ENCODE results near the gene NBEAL1. TPM values are rescaled to one million over a fixed set of nuclear protein-coding genes. Genes with fewer than 3 reads are reported as not detected.

Gene NBEAL1
- total and polyA plus RNA-seq, 2 of the 8 experiments (the other 6 are each of a cell fraction or from before 2014, with no cell fraction given): 2.3 to 10.7 TPM

DNA sequence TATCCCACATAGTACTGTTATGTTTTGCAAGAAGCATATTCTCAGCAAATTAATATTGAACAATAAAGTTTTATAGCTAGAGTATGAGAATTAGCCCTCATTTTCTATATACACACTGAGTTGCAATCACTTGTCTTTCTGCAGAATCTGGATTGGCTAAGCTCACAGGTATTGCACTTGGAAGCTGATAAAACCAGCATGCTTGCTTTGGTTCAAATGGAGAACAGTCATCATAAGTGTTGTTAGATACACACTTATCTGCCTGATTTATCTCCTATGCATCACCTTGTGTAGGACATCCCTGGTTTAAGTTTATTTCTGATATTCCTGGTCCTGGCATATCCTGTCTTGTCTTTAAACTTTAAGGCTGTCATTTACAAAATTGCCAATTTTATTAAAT lies 186.2 kb downstream of the NBEAL1 start:
- Histone ChIP-seq H2BK120ac (replicated peaks; ENCODE audit: low read depth, low read length) (no peak overlapping the region), H2BK15ac (ENCODE audit: low read length) (no peak overlapping the region), H3K9me3 (ENCODE audit: insufficient read depth in 2 of 2, low read depth in 1 of 2, low read length in 1 of 2) (no peaks in the 10 kb centered on the region), H3K36me3 (ENCODE audit: control insufficient read depth in 2 of 4, insufficient read depth in 4 of 4, low read length in 3 of 4) (no peaks in the 10 kb centered on the region; a peak in 1 of 8 replicates), H2BK12ac (ENCODE audit: low read depth, low read length) (no peak overlapping the region), H3K23me2 (ENCODE audit: low read depth, low read length) (no peaks in the 10 kb centered on the region), H3K56ac (replicated peaks; ENCODE audit: insufficient read length, low read depth, low read length) (no peak overlapping the region), H3K27me3 (replicated peaks in 1 of 4; ENCODE audit: control insufficient read depth in 3 of 4, extremely low read depth in 1 of 4, insufficient read depth in 3 of 4, low read length in 3 of 4) (no peaks in the 10 kb centered on the region), H4K5ac (ENCODE audit: insufficient read length, low read depth, low read length) (no peak overlapping the region), H4K20me1 (replicated peaks in 1 of 2; ENCODE audit: control insufficient read depth in 1 of 2, insufficient read depth in 2 of 2, low read length in 2 of 2) (no peaks in the 10 kb centered on the region), H4K8ac (ENCODE audit: extremely low read depth, insufficient read depth, low read length) (no peak overlapping the region), H3K4me3 (ENCODE audit: extremely low read depth in 1 of 4, insufficient read depth in 2 of 4, low read depth in 3 of 4, low read length in 4 of 4) (no peak overlapping the region), H3K18ac (ENCODE audit: extremely low read depth, low read length) (no peak overlapping the region), H3K14ac (ENCODE audit: insufficient read length) (no peak overlapping the region), H3K4me2 (ENCODE audit: insufficient read depth in 1 of 2, low read depth in 2 of 2, low read length in 2 of 2) (no peak overlapping the region), H2BK20ac (ENCODE audit: low read length) (no peak overlapping the region), H3K79me1 (ENCODE audit: low read depth, low read length) (no peaks in the 10 kb centered on the region), H3K27ac (ENCODE audit: low read depth, low read length) (no peak overlapping the region), H3K4ac (replicated peaks; ENCODE audit: insufficient read length, low read depth, low read length) (no peak overlapping the region), H2BK5ac (ENCODE audit: low read depth, low read length) (no peak overlapping the region), H3K23ac (ENCODE audit: insufficient read length) (no peak overlapping the region), H3K4me1 (replicated peaks in 1 of 4; ENCODE audit: control insufficient read depth in 3 of 4, insufficient read depth in 4 of 4, low read length in 3 of 4) (no peaks in the 10 kb centered on the region), H2AFZ (ENCODE audit: low read length) (no peak overlapping the region), H3K9ac (replicated peaks in 1 of 4; ENCODE audit: extremely low read depth in 1 of 4, low read depth in 3 of 4, low read length in 3 of 4) (no peak overlapping the region), H3K79me2 (ENCODE audit: control insufficient read depth in 1 of 2, insufficient read depth in 2 of 2, low read length in 2 of 2) (no peaks in the 10 kb centered on the region), H2AK5ac (ENCODE audit: low read depth, low read length) (no peak overlapping the region), H4K91ac (replicated peaks; ENCODE audit: insufficient read length, low read length) (no peak overlapping the region)
- ChIA-PET POLR2A (ENCODE audit: partially characterized antibody) (no interaction called here), CTCF (ENCODE audit: partially characterized antibody) (interaction anchor here (0.9 kb wide), 1 partner anchor 14 kb away, joined by 3 read pairs; no protein-coding TSS in a partner anchor)
- FAIRE-seq (no peak), DNase-seq (ENCODE audit: low read depth in 1 of 2, low spot score in 2 of 2) (no peak)
- no peak for TF ChIP-seq SP4 (IDR thresholded peaks at IDR 0.05; ENCODE audit: low read length)
- no peak for TF ChIP-seq ASH2L (IDR thresholded peaks at IDR 0.05; ENCODE audit: low read length)
- TF ChIP-seq HDAC2 (IDR thresholded peaks at IDR 0.05; ENCODE audit: borderline replicate concordance in 1 of 2, low read depth in 2 of 2, low read length in 2 of 2): no peak
- TF ChIP-seq RFX5 (IDR thresholded peaks at IDR 0.05; ENCODE audit: borderline replicate concordance, low read depth, low read length): no peak
- no peak for TF ChIP-seq TBP (IDR thresholded peaks at IDR 0.05; ENCODE audit: low read depth, low read length)
- no peak for TF ChIP-seq SP1 (IDR thresholded peaks at IDR 0.05; ENCODE audit: low read depth, low read length)
- no peak for TF ChIP-seq E2F6 (IDR thresholded peaks at IDR 0.05)
- no peak for TF ChIP-seq TEAD4 (IDR thresholded peaks at IDR 0.05; ENCODE audit: low read depth, low read length)
- no peak for TF ChIP-seq GABPA (IDR thresholded peaks at IDR 0.05; ENCODE audit: borderline replicate concordance, insufficient read depth, low read length)
- TF ChIP-seq, protein P1, sequence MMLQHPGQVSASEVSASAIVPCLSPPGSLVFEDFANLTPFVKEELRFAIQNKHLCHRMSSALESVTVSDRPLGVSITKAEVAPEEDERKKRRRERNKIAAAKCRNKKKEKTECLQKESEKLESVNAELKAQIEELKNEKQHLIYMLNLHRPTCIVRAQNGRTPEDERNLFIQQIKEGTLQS (IDR thresholded peaks at IDR 0.05; ENCODE audit: insufficient read depth, low read depth, low read length): no peak
- TF ChIP-seq SIX5 (IDR thresholded peaks at IDR 0.05; ENCODE audit: low read depth, low read length): no peak
- TF ChIP-seq SRF (IDR thresholded peaks at IDR 0.05; ENCODE audit: low read depth, low read length): no peak
